Hepatocyte (in vitro differentiated cells): ENCODE results near the gene OR2J3. TPM values are rescaled to one million over a fixed set of nuclear protein-coding genes. Genes with fewer than 3 reads are reported as not detected.

Source experiments
- DNase-seq: peaks from one replicate; pipeline ENCODE4 v3.0.0-alpha.2; 2016; ENCODE audit warnings: low spot score
- H2AFZ ChIP-seq: fragments of 200-600 bp; sonication (generic); 2 replicates; pipeline ENCODE4 v1.6.0; 2016; ENCODE audit warnings: antibody characterized with exemption, mild to moderate bottlenecking
- H3K27ac ChIP-seq: fragments of 200-600 bp; sonication (generic); 2 replicates; pipeline ENCODE4 v1.5.1; 2016; ENCODE audit warnings: mild to moderate bottlenecking
- H3K27me3 ChIP-seq: fragments of 200-600 bp; sonication (generic); 2 replicates; pipeline ENCODE4 v1.6.1; 2016
- H3K36me3 ChIP-seq: fragments of 200-600 bp; sonication (generic); replicated peaks from 2 replicates; pipeline ENCODE4 v1.5.1; 2016; ENCODE audit warnings: low read depth; ENCODE audit not compliant: insufficient read depth
- H3K4me1 ChIP-seq: fragments of 200-600 bp; sonication (generic); 2 replicates; pipeline ENCODE4 v1.5.1; 2016; ENCODE audit warnings: mild to moderate bottlenecking, moderate library complexity; ENCODE audit not compliant: insufficient read depth
- H3K4me2 ChIP-seq: fragments of 200-600 bp; sonication (generic); 2 replicates; pipeline ENCODE4 v1.6.0; 2016
- H3K4me3 ChIP-seq: fragments of 200-600 bp; sonication (generic); 2 replicates; pipeline ENCODE4 v1.5.1; 2016; ENCODE audit warnings: mild to moderate bottlenecking
- H3K79me2 ChIP-seq: fragments of 200-600 bp; sonication (generic); 2 replicates; pipeline ENCODE4 v1.6.0; 2017; ENCODE audit warnings: mild to moderate bottlenecking
- H3K9me2 ChIP-seq: fragments of 200-600 bp; sonication (generic); replicated peaks from 2 replicates; pipeline ENCODE4 v1.6.0; 2017; ENCODE audit warnings: mild to moderate bottlenecking; ENCODE audit not compliant: insufficient read depth
- H3K9me3 ChIP-seq: fragments of 200-600 bp; sonication (generic); 2 replicates; pipeline ENCODE4 v1.5.1; 2016; ENCODE audit warnings: low read depth, mild to moderate bottlenecking
- H4K20me1 ChIP-seq: fragments of 200-600 bp; sonication (generic); 2 replicates; pipeline ENCODE4 v1.6.0; 2016; ENCODE audit warnings: mild to moderate bottlenecking; ENCODE audit not compliant: insufficient read depth, poor library complexity, severe bottlenecking
- EZH2 ChIP-seq: fragments of 200-600 bp; sonication (generic); IDR thresholded peaks from 2 replicates; pipeline ENCODE4 v1.6.1; 2016; ENCODE audit warnings: antibody characterized with exemption, mild to moderate bottlenecking, borderline replicate concordance
- EZH2phosphoT487 ChIP-seq: fragments of 200-600 bp; sonication (generic); IDR thresholded peaks from one replicate; pipeline ENCODE4 v1.6.1; 2018; ENCODE audit warnings: antibody characterized with exemption, mild to moderate bottlenecking, low read depth, moderate library complexity; ENCODE audit not compliant: unreplicated experiment, severe bottlenecking
- WGBS: methylation state at CpG from one replicate; pipeline ENCODE4 v1.1.6; 2016; ENCODE audit warnings: low lambda C conversion rate; ENCODE audit errors: missing lambda C conversion rate; 5-methylcytosine and 5-hydroxymethylcytosine counted together
- polyA plus RNA-seq: library from polyadenylated mRNA; unstranded; fragments of >200 nt; fragmentation: Nextera tagmentation; extraction: Ambion mirVana; gene quantifications from 2 replicates; pipeline ENCODE4 v1.2.1, GENCODE V29; 2016
- total RNA-seq: library from RNA; depleted of rRNA; stranded (reverse); fragments of >200 nt; gene quantifications from 2 replicates; pipeline ENCODE4 v1.2.3, GENCODE V29; 2014
- TF ChIP-seq, protein P1 (sequence below): fragments of 200-600 bp; sonication (generic); IDR thresholded peaks from 2 replicates; pipeline ENCODE4 v1.5.1; 2016; ENCODE audit warnings: antibody characterized with exemption, mild to moderate bottlenecking; ENCODE audit not compliant: poor library complexity

The OR2J3 gene
- not detected in 2 replicates for total RNA-seq
- polyA plus RNA-seq, result not detected in 2 replicates

DNA sequence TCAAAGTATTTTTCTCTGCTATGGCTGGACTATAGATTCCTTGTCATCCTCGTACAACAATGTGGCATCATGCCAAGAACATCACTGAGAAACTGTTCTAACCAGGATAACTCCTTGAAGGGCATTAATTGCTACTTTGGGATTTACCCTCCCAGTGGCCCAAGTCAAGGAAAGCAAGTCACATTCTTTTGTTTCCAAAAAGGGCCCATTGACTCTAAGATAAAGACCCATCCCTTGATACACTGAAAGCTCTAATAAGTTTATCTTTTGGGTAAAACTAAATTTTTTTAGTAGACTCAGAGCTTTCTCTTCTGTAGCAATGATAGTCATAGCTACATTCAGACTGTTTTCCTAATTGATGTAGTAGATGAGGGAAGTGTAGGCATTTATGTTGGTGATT is at the start of gene OR2J3:
Gene OR2J3, plus strand, starts transcription at position 301 of the 400 bp plus-strand sequence. CDS start 3,833 bp downstream, outside the sequence.
- H3K9me2 ChIP-seq, result no peaks in the 10 kb centered on the region
- TF ChIP-seq EZH2, result no peak
- TF ChIP-seq, protein P1, sequence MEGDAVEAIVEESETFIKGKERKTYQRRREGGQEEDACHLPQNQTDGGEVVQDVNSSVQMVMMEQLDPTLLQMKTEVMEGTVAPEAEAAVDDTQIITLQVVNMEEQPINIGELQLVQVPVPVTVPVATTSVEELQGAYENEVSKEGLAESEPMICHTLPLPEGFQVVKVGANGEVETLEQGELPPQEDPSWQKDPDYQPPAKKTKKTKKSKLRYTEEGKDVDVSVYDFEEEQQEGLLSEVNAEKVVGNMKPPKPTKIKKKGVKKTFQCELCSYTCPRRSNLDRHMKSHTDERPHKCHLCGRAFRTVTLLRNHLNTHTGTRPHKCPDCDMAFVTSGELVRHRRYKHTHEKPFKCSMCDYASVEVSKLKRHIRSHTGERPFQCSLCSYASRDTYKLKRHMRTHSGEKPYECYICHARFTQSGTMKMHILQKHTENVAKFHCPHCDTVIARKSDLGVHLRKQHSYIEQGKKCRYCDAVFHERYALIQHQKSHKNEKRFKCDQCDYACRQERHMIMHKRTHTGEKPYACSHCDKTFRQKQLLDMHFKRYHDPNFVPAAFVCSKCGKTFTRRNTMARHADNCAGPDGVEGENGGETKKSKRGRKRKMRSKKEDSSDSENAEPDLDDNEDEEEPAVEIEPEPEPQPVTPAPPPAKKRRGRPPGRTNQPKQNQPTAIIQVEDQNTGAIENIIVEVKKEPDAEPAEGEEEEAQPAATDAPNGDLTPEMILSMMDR, result no peak
- no peak within 1 kb of the TSS for H3K27ac ChIP-seq
- H3K36me3 ChIP-seq, result no peaks in the 10 kb centered on the region
- H3K9me3 ChIP-seq, result no peaks in the 10 kb centered on the region
- H2AFZ ChIP-seq, result no peak within 1 kb of the TSS
- no peak within 1 kb of the TSS for H3K4me3 ChIP-seq
- no peaks in the 10 kb centered on the region for H3K27me3 ChIP-seq
- H3K4me1 ChIP-seq, result no peaks in the 10 kb centered on the region
- no peaks in the 10 kb centered on the region for H4K20me1 ChIP-seq
- H3K4me2 ChIP-seq, result no peak within 1 kb of the TSS
- 55% methylated on average over 1 of the region's 1 CpG for WGBS
- no peaks in the 10 kb centered on the region for H3K79me2 ChIP-seq
- DNase-seq, result no peak

DNA sequence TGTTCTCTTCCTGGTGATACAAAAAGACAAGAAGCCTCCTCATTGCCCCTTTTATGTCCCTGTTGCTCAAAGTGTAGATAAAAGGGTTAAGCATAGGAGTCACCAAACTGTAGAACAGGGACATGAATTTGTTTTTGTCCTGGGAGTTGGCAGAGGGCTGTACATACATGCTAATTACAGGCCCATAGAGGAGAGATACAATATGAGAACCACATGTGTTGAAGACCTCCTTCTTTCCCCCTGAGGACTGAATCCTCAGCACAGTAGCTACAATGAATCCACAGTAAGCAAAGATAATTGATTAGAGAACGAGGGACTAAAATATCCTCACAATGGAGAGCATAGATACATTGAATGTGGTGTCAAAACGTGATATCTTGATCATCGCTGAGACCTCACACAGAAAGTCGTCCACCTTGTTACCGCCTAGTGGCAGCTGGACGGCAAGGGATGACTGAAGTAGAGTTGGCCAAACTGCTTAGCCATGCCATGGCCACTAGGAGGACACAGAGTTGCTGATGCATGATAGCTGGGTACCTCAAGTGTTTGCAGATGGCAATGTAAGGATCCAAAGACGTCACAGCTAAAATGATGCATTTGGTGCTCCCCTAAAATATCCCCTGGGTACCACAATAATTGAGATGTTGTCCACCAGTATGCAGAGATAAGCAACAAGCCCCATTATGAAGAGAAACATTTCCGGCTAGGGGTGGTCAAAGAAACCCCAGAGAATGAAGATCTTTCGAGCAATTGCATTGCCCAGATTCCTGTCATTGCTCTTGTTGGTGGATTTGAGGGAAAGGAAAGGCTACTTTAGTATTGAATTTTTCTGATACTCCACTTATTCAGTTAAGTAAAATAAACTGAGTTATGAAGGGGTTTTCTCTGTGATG is 35.8 kb upstream of the OR2J3 start:
- 44% methylated on average over 9 of the region's 9 CpGs for WGBS
- no peaks in the 10 kb centered on the region for H4K20me1 ChIP-seq
- no peak overlapping the region for H3K27ac ChIP-seq
- no peaks in the 10 kb centered on the region for H3K79me2 ChIP-seq
- H3K9me2 ChIP-seq, result no peaks in the 10 kb centered on the region
- H3K4me2 ChIP-seq, result no peak overlapping the region
- no peaks in the 10 kb centered on the region for H3K27me3 ChIP-seq
- H3K36me3 ChIP-seq, result no peaks in the 10 kb centered on the region
- H3K4me3 ChIP-seq, result no peak overlapping the region
- DNase-seq, result peak; percentile 59
- TF ChIP-seq, protein P1, result peak; percentile 42
- TF ChIP-seq EZH2phosphoT487 (no peak), EZH2 (no peak)
- no peak overlapping the region for H2AFZ ChIP-seq
- no peaks in the 10 kb centered on the region for H3K4me1 ChIP-seq
- H3K9me3 ChIP-seq, result no peaks in the 10 kb centered on the region

DNA sequence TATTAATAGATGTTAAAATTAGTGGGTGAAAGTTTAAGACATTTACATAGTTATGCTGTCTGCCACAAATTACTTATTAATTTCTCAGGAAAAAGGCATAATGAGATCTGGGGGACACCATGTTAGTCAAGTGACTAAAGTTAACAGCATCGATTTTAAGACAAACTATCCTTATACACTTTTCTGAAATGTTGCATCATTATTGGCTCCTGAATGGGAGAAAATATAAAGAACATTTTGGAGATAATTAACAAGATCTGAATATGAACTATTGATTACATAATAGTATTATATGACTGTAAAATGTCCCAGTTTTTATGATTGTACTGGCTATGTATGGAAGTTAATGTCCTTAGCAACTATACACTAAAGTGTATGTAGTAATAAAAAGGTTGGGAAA is 28.7 kb upstream of the OR2J3 start:
- Histone ChIP-seq H3K4me2 (no peak overlapping the region), H3K9me3 (no peaks in the 10 kb centered on the region), H3K27ac (no peak overlapping the region), H3K36me3 (no peaks in the 10 kb centered on the region), H2AFZ (no peak overlapping the region), H4K20me1 (no peaks in the 10 kb centered on the region), H3K79me2 (no peaks in the 10 kb centered on the region), H3K9me2 (no peaks in the 10 kb centered on the region), H3K4me1 (no peaks in the 10 kb centered on the region), H3K27me3 (no peaks in the 10 kb centered on the region), H3K4me3 (no peak overlapping the region)
- TF ChIP-seq EZH2 (no peak), EZH2phosphoT487 (no peak)
- TF ChIP-seq, protein P1, result no peak
- WGBS, result 96% methylated on average over 1 of the region's 1 CpG
- DNase-seq, result no peak
